ENCODE data around the gene HEXIM2. TPM values are rescaled to one million over a fixed set of nuclear protein-coding genes. Genes with fewer than 3 reads are reported as not detected.

The HEXIM2 gene
- total and polyA plus RNA-seq, 2 of the 13 experiments (the other 11 are each of a cell fraction or from before 2014, with no cell fraction given) = 27.1 to 32.4 TPM

DNA sequence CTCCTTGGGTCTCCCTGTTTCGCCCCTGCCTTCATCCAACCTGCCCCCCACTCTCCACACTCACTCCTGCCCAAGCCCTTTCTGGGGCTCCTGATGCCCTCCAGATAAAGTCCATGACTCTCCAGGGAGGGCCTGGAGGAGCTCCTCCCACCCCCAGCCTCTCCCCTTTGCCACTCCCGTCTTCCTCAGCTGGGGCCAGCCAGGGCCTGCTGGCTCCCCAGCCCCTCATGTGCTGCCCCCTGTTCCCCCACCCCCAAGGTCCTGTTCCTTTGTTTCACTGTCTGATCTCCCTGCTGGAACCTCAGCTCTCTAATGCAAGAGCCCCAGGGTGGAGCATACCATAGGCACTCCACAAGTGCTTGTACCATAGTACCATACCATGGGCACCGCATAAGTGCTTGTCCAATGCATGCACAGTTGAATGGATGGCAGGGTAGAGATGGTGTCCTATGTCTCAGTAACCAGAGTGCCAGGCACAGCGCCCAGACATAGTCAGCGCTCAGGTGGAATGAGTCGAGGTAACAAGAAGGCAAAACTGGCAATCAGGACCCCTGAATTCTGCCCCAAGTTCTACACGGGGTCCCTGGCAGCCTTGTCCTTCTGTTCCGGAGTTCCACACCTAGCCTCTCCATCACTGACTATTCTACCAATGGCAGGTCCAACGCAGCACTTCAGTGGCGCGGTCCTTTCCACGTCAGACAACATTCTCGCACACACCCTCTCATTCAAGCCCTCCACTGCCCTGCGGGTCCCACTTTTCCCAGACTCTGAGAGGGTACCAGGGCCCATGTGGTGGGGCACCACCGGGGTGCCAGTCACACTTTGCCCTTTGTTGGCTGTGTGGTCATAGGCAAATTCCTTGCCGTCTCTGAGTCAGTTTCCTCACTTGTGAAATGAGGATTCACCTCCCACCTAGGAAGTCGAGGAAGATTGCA lies 30.7 kb upstream of the HEXIM2 start (continued):
- TF ChIP-seq CBX5 (CRISPR knock-in tag; IDR thresholded peaks at IDR 0.05; ENCODE audit: borderline replicate concordance) (no peak), CAMTA2 (CRISPR knock-in tag; IDR thresholded peaks at IDR 0.05; ENCODE audit: borderline replicate concordance) (no peak), ZBTB38 (CRISPR knock-in tag; IDR thresholded peaks at IDR 0.05) (0 out of 2 replicates have a peak, but pooled peaks have one; percentile 9), ZNF713 (CRISPR knock-in tag; IDR thresholded peaks at IDR 0.05) (0 out of 2 replicates have a peak, but pooled peaks have one; percentile 8), ZKSCAN8 (CRISPR knock-in tag; IDR thresholded peaks at IDR 0.05; ENCODE audit: borderline replicate concordance) (peak; percentile 90; the same call in 1 of the 2 replicates), MYNN (CRISPR knock-in tag; IDR thresholded peaks at IDR 0.05; ENCODE audit: low read depth) (no peak), ZNF556 (CRISPR knock-in tag; IDR thresholded peaks at IDR 0.05; ENCODE audit: borderline replicate concordance) (0 out of 2 replicates have a peak, but pooled peaks have one; percentile 37), ZNF326 (CRISPR knock-in tag; IDR thresholded peaks at IDR 0.05; ENCODE audit: borderline replicate concordance) (0 out of 2 replicates have a peak, but pooled peaks have one; percentile 11), GATAD1 (CRISPR knock-in tag; IDR thresholded peaks at IDR 0.05) (no peak), ZNF350 (CRISPR knock-in tag; IDR thresholded peaks at IDR 0.05; ENCODE audit: borderline replicate concordance, low read depth) (no peak), ZNF572 (CRISPR knock-in tag; IDR thresholded peaks at IDR 0.05) (0 out of 2 replicates have a peak, but pooled peaks have one; percentile 9), RAD51 (IDR thresholded peaks at IDR 0.05; ENCODE audit: borderline replicate concordance) (no peak), RFXAP (CRISPR knock-in tag; IDR thresholded peaks at IDR 0.05; ENCODE audit: borderline replicate concordance) (no peak), ZNF768 (CRISPR knock-in tag; IDR thresholded peaks at IDR 0.05) (peak; percentile 96), ZNF510 (CRISPR knock-in tag; IDR thresholded peaks at IDR 0.05; ENCODE audit: low read depth) (no peak), NFRKB (IDR thresholded peaks at IDR 0.05) (no peak), ZNF431 (CRISPR knock-in tag; IDR thresholded peaks at IDR 0.05; ENCODE audit: borderline replicate concordance, low read depth) (no peak), JUND (CRISPR knock-in tag; IDR thresholded peaks at IDR 0.05) (no peak), ZNF770 (CRISPR knock-in tag; IDR thresholded peaks at IDR 0.05) (no peak), HNRNPL (IDR thresholded peaks at IDR 0.05; ENCODE audit: low read depth, low read length) (peak; percentile 65; the same call in 1 of the 2 replicates), HIVEP1 (CRISPR knock-in tag; IDR thresholded peaks at IDR 0.05) (no peak), DR1 (CRISPR knock-in tag; IDR thresholded peaks at IDR 0.05) (0 out of 2 replicates have a peak, but pooled peaks have one; percentile 6)
- TF ChIP-seq, protein P1, sequence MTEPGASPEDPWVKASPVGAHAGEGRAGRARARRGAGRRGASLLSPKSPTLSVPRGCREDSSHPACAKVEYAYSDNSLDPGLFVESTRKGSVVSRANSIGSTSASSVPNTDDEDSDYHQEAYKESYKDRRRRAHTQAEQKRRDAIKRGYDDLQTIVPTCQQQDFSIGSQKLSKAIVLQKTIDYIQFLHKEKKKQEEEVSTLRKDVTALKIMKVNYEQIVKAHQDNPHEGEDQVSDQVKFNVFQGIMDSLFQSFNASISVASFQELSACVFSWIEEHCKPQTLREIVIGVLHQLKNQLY (CRISPR knock-in tag; IDR thresholded peaks at IDR 0.05) = no peak
